IMR-90 (cell line): ENCODE data around the gene LAGE3. TPM values are rescaled to one million over a fixed set of nuclear protein-coding genes. Genes with fewer than 3 reads are reported as not detected.

ENCODE experiments used
- ATAC-seq: fragments of 200-7000 bp; cut with Tn5 transposase; 2 replicates; pipeline ENCODE4 v1.9.1; 2020; ENCODE audit warnings: low read depth, mild to moderate bottlenecking, moderate library complexity
- BruUV-seq: library from RNA; stranded (reverse); fragments of 400-500 nt; replicated peaks from 2 replicates; lab custom pipeline; 2021; lab: Mats Ljungman, UMichigan
- CTCF ChIA-PET: fragments of 300-600 bp; formaldehyde crosslinking; extraction: SDS; loops from one replicate; lab custom pipeline; 2021; ENCODE audit warnings: antibody characterized with exemption; lab: Yijun Ruan, JAX
- POLR2A ChIA-PET: fragments of 300-600 bp; sonication (Branson Sonifier 250); formaldehyde crosslinking; loops from one replicate; lab custom pipeline; 2022; ENCODE audit warnings: antibody characterized with exemption; ENCODE audit not compliant: unreplicated experiment; lab: Charles Lee
- DNase-seq: peaks from one replicate; pipeline ENCODE4 v3.0.0; 2013
- H2AFZ ChIP-seq: replicated peaks from 2 replicates; pipeline ENCODE3; 2013; ENCODE audit warnings: low read length, mild to moderate bottlenecking; ENCODE audit not compliant: poor library complexity
- H2AK5ac ChIP-seq: 2 replicates; pipeline ENCODE4 v1.6.1; 2013; ENCODE audit warnings: low read depth, low read length, inconsistent platforms
- H2AK9ac ChIP-seq: replicated peaks from 2 replicates; pipeline ENCODE3; 2013; ENCODE audit warnings: mild to moderate bottlenecking, low read depth, low read length, moderate library complexity; ENCODE audit not compliant: poor library complexity
- H2BK120ac ChIP-seq: 2 replicates; pipeline ENCODE4 v1.6.1; 2013; ENCODE audit warnings: low read depth, low read length, inconsistent platforms
- H2BK15ac ChIP-seq: 3 replicates; pipeline ENCODE4 v1.6.1; 2013; ENCODE audit warnings: low read depth, low read length, inconsistent platforms
- H2BK20ac ChIP-seq: 2 replicates; pipeline ENCODE4 v1.6.1; 2013; ENCODE audit warnings: low read depth, mild to moderate bottlenecking, inconsistent platforms, low read length, moderate library complexity
- H2BK5ac ChIP-seq: 2 replicates; pipeline ENCODE4 v1.6.1; 2013; ENCODE audit warnings: mild to moderate bottlenecking, low read depth, low read length, inconsistent platforms; ENCODE audit not compliant: poor library complexity, severe bottlenecking
- H3K14ac ChIP-seq: replicated peaks from 2 replicates; pipeline ENCODE4 v1.6.1; 2013; ENCODE audit warnings: low read depth, low read length, inconsistent platforms
- H3K18ac ChIP-seq: 2 replicates; pipeline ENCODE4 v1.6.1; 2013; ENCODE audit warnings: low read depth, low read length, control low read depth
- H3K23ac ChIP-seq: 2 replicates; pipeline ENCODE4 v1.6.1; 2013; ENCODE audit warnings: low read depth, low read length, inconsistent platforms
- H3K27ac ChIP-seq: 2 replicates; pipeline ENCODE4 v1.5.1; 2013; ENCODE audit warnings: mild to moderate bottlenecking, control low read depth, low read length; ENCODE audit not compliant: insufficient read depth
- H3K27me3 ChIP-seq: 2 replicates; pipeline ENCODE4 v1.6.1; 2013; ENCODE audit warnings: low read length; ENCODE audit not compliant: control insufficient read depth, insufficient read depth
- H3K36me3 ChIP-seq: 2 replicates; pipeline ENCODE4 v1.6.1; 2013; ENCODE audit warnings: low read length, mixed read lengths; ENCODE audit not compliant: control insufficient read depth, insufficient read depth
- H3K4ac ChIP-seq: 2 replicates; pipeline ENCODE4 v1.6.1; 2013; ENCODE audit warnings: low read depth, low read length, inconsistent platforms
- H3K4me1 ChIP-seq: 2 replicates; pipeline ENCODE4 v1.6.1; 2013; ENCODE audit warnings: low read length, mixed read lengths; ENCODE audit not compliant: control insufficient read depth, insufficient read depth
- H3K4me2 ChIP-seq: 2 replicates; pipeline ENCODE4 v1.6.1; 2013; ENCODE audit warnings: low read depth, mild to moderate bottlenecking, control low read depth, low read length, moderate library complexity
- H3K4me3 ChIP-seq: 2 replicates; pipeline ENCODE4 v1.5.1; 2013; ENCODE audit warnings: low read depth, mild to moderate bottlenecking, control low read depth, low read length, moderate library complexity; ENCODE audit not compliant: insufficient read depth
- H3K56ac ChIP-seq: 2 replicates; pipeline ENCODE4 v1.6.1; 2013; ENCODE audit warnings: low read length, inconsistent platforms; ENCODE audit not compliant: insufficient read depth; ENCODE audit errors: extremely low read depth
- H3K79me1 ChIP-seq, 2 experiments: 2 replicates each; pipeline ENCODE4 v1.6.1; 2013; ENCODE audit warnings: low read length in 2 of 2, inconsistent platforms in 1 of 2, low read depth in 1 of 2
- H3K9ac ChIP-seq: 2 replicates; pipeline ENCODE4 v1.6.1; 2013; ENCODE audit warnings: low read depth, low read length, control low read depth
- H3K9me1 ChIP-seq: 2 replicates; pipeline ENCODE4 v1.6.1; 2013; ENCODE audit warnings: low read length, inconsistent platforms; ENCODE audit not compliant: insufficient read depth
- H3K9me3 ChIP-seq: 2 replicates; pipeline ENCODE4 v1.6.1; 2013; ENCODE audit warnings: low read length; ENCODE audit not compliant: control insufficient read depth, insufficient read depth
- H4K20me1 ChIP-seq: 2 replicates; pipeline ENCODE4 v1.6.1; 2013; ENCODE audit warnings: low read length, inconsistent platforms; ENCODE audit not compliant: insufficient read depth
- H4K5ac ChIP-seq: 2 replicates; pipeline ENCODE4 v1.6.1; 2013; ENCODE audit warnings: mild to moderate bottlenecking, low read depth, low read length, control low read depth
- H4K8ac ChIP-seq, 2 experiments: 2 replicates each; pipeline ENCODE4 v1.6.1; 2013; ENCODE audit warnings: low read depth in 2 of 2, low read length in 2 of 2, control low read depth in 1 of 2, inconsistent platforms in 1 of 2
- H4K91ac ChIP-seq: 2 replicates; pipeline ENCODE4 v1.6.1; 2013; ENCODE audit warnings: low read depth, low read length, inconsistent platforms; ENCODE audit not compliant: insufficient read depth
- SMC3 ChIP-seq: fragments of 150-350 bp; IDR thresholded peaks from 2 replicates; pipeline ENCODE4 v1.6.1; 2016; ENCODE audit warnings: low read depth, mild to moderate bottlenecking, antibody characterized with exemption, low read length, moderate library complexity
- WGBS, 2 experiments: methylation state at CpG; one replicate each; pipeline versions ENCODE4 v1.1.5 to v1.1.7; 2013; ENCODE audit warnings: missing lambda C conversion rate in 2 of 2; ENCODE audit not compliant: insufficient read length in 1 of 2; ENCODE audit errors: extremely low coverage in 2 of 2; 5-methylcytosine and 5-hydroxymethylcytosine counted together
- dilution Hi-C: fragments of 300-500 bp; cut with HindIII; formaldehyde crosslinking; loops from one replicate; pipeline ENCODE4 v1.14.3; 2018; ENCODE audit warnings: low sequenced_read_pairs; ENCODE audit not compliant: unreplicated experiment
- in situ Hi-C: fragments of 300-500 bp; cut with MboI; formaldehyde crosslinking; loops from 3 replicates; pipeline ENCODE4 v1.14.3; 2019; ENCODE audit warnings: low sequenced_read_pairs, inconsistent platforms, mixed read lengths
- intact Hi-C: fragments of 100-400 bp; cut with micrococcal nuclease; formaldehyde crosslinking; loops from 2 replicates; pipeline ENCODE4 v1.10.0; 2022
- polyA plus RNA-seq, 3 experiments: library from polyadenylated mRNA; depleted of rRNA; stranded (reverse); fragments of >200 nt; gene quantifications; 2 replicates each; pipeline ENCODE4 v1.2.3, GENCODE V29; 2012; ENCODE audit warnings: low replicate concordance in 1 of 3
- total RNA-seq: library from RNA; depleted of rRNA; stranded (reverse); fragments of >200 nt; gene quantifications from 2 replicates; pipeline ENCODE4 v1.2.3, GENCODE V29; 2012

The LAGE3 gene
- total and polyA plus RNA-seq, 2 of the 4 experiments (the other 2 are of a cell fraction): 3.6 to 14.8 TPM

DNA sequence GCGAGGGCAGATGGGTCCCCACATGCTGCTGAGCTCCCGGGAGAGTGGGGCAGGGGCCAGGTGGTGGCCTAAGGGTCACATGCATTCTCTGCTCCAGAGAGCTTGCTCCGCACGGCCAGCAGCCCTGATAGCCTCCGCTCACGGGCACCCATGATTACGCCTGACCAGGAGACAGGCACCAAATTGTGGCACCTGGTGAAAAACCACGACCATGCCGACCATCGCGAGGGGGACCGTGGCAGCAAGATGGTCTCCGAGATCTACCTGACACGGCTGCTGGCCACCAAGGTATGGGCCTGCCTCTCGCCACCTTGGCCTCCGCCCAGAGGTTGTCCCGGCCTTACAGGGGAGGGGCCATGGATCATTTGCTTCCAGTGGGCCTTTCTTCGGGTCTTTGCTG is 9.2 kb downstream of the LAGE3 start:
- Histone ChIP-seq H3K9me3 (peaks cover 2% of the 10 kb centered on the region; the same call in 1 of the 2 replicates), H4K5ac (no peak overlapping the region), H2BK15ac (no peak overlapping the region), H2BK120ac (no peak overlapping the region), H3K27me3 (no peaks in the 10 kb centered on the region), H3K4me3 (no peak overlapping the region), H3K79me1 (no peaks in the 10 kb centered on the region), H3K18ac (no peak overlapping the region), H3K9ac (no peak overlapping the region), H3K9me1 (no peaks in the 10 kb centered on the region), H4K8ac (no peak overlapping the region), H2AK9ac (peak overlapping the region; percentile 72), H3K4me1 (no peaks in the 10 kb centered on the region), H3K14ac (no peak overlapping the region), H2AK5ac (no peak overlapping the region), H3K27ac (no peak overlapping the region), H4K20me1 (no peaks in the 10 kb centered on the region; the same call in 1 of the 2 replicates), H4K91ac (no peak overlapping the region), H2BK5ac (no peak overlapping the region), H3K4ac (no peak overlapping the region), H3K56ac (no peak overlapping the region), H2BK20ac (no peak overlapping the region), H3K4me2 (no peak overlapping the region), H3K23ac (no peak overlapping the region), H3K36me3 (peaks cover 69% of the 10 kb centered on the region), H2AFZ (peak overlapping the region; percentile 6)
- no peak for DNase-seq
- 81% methylated on average over 8 of the region's 18 CpGs; no CpG with 5 or more reads in 1 of the 2 experiments for WGBS, 2 experiments
- ChIA-PET CTCF (no interaction called here), POLR2A (no interaction called here)
- intact Hi-C loops: no loop called here
- in situ Hi-C loops: no loop called here
- ATAC-seq: no peak
- no TSS peak for BruUV-seq
- no peak for TF ChIP-seq SMC3
- dilution Hi-C loops: no loop called here
